Esophagus muscularis mucosa (tissue), 4 donors: ENCODE data around the gene NOL11. TPM values are rescaled to one million over a fixed set of nuclear protein-coding genes. Genes with fewer than 3 reads are reported as not detected.
"Not testable (repeated sequence)": the region's sequence is repeated elsewhere in the genome, so short reads cannot be mapped to it uniquely, and the experiment has no call there.

Source experiments
- DNase-seq: peaks from one replicate; pipeline ENCODE4 v3.0.0-alpha.2; 2017; ENCODE audit errors: extremely low spot score
- H3K27ac ChIP-seq, 4 donors: fragments of 200-600 bp; sonication (generic); replicated peaks in 1 of 4; 1 replicate in 3 of 4; 2 replicates in 1 of 4; pipeline ENCODE4 v1.5.1; 2016 to 2019; ENCODE audit warnings: mild to moderate bottlenecking in 1 of 4
- H3K27me3 ChIP-seq, 4 donors: fragments of 200-600 bp; sonication (generic); one replicate each; pipeline versions ENCODE4 v1.5.1 to v1.6.0; 2016 to 2019
- H3K36me3 ChIP-seq, 4 donors: fragments of 200-600 bp; sonication (generic); one replicate each; pipeline ENCODE4 v1.5.1; 2016 to 2019
- H3K4me1 ChIP-seq, 4 donors: fragments of 200-600 bp; sonication (generic); one replicate each; pipeline ENCODE4 v1.5.1; 2016 to 2019
- H3K4me3 ChIP-seq, 4 donors: fragments of 200-600 bp; sonication (generic); 1 replicate in 2 of 4; 2 replicates in 2 of 4; pipeline ENCODE4 v1.5.1; 2016 to 2019; ENCODE audit warnings: mild to moderate bottlenecking in 4 of 4, moderate library complexity in 1 of 4
- H3K9me3 ChIP-seq, 4 donors: fragments of 200-600 bp; sonication (generic); 1 replicate in 3 of 4; 2 replicates in 1 of 4; pipeline ENCODE4 v1.5.1; 2016 to 2019
- CTCF ChIP-seq, 3 experiments: fragments of 200-600 bp in 2 of 3; fragments of 450-650 bp in 1 of 3; sonication (generic) in 2 of 3; IDR thresholded peaks; one replicate each; pipeline ENCODE4 v1.5.1; 2017 to 2019; ENCODE audit warnings: antibody characterized with exemption in 3 of 3, mild to moderate bottlenecking in 2 of 3, moderate library complexity in 1 of 3
- EP300 ChIP-seq: sonication (generic); formaldehyde crosslinking; IDR thresholded peaks from one replicate; pipeline ENCODE4 v1.6.1; 2017; ENCODE audit warnings: antibody characterized with exemption
- POLR2A ChIP-seq: fragments of 450-650 bp; IDR thresholded peaks from one replicate; pipeline ENCODE4 v1.6.1; 2017; ENCODE audit warnings: antibody characterized with exemption, moderate library complexity, mild to moderate bottlenecking, low read depth
- POLR2AphosphoS5 ChIP-seq, 2 donors: sonication (generic); formaldehyde crosslinking; IDR thresholded peaks; one replicate each; pipeline ENCODE4 v1.6.1; 2017; ENCODE audit warnings: antibody characterized with exemption in 2 of 2
- WGBS: methylation state at CpG from one replicate; pipeline ENCODE4 v1.1.5; 2018; 5-methylcytosine and 5-hydroxymethylcytosine counted together
- intact Hi-C: fragments of 100-400 bp; cut with DNase I; formaldehyde crosslinking; loops from one replicate; pipeline ENCODE4 v1.15.1; 2023
- total RNA-seq, 4 donors: library from RNA; depleted of rRNA; stranded (reverse); fragments of >200 nt; gene quantifications; one replicate each; pipeline versions ENCODE4 v1.1.0 to v1.2.1, GENCODE V29; 2016

Gene NOL11
- total RNA-seq, 4 donors from 2014 or later = 16.0 to 23.3 (median 21.3) TPM

- H3K4me3 ChIP-seq = no peak overlapping the region
- no peaks in the 10 kb centered on the region for H3K4me1 ChIP-seq
- no peak overlapping the region for H3K27ac ChIP-seq
- H3K36me3 ChIP-seq = peaks cover 22 to 96% (median 74%) of the 10 kb centered on the region in 4 donors
- TF ChIP-seq POLR2A (no peak), EP300 (no peak), CTCF (IDR thresholded peaks at IDR 0.05) (no peak), POLR2AphosphoS5 (IDR thresholded peaks at IDR 0.05) (no peak)
- H3K9me3 ChIP-seq = no peaks in the 10 kb centered on the region
- 82% methylated on average over 14 of the region's 14 CpGs for WGBS
- intact Hi-C loops = no loop called here
- no peak for DNase-seq
- H3K27me3 ChIP-seq = no peaks in the 10 kb centered on the region
Measured at GRCh38 chr17:67746704-67747571, 29.2 kb downstream of the NOL11 start.

DNA sequence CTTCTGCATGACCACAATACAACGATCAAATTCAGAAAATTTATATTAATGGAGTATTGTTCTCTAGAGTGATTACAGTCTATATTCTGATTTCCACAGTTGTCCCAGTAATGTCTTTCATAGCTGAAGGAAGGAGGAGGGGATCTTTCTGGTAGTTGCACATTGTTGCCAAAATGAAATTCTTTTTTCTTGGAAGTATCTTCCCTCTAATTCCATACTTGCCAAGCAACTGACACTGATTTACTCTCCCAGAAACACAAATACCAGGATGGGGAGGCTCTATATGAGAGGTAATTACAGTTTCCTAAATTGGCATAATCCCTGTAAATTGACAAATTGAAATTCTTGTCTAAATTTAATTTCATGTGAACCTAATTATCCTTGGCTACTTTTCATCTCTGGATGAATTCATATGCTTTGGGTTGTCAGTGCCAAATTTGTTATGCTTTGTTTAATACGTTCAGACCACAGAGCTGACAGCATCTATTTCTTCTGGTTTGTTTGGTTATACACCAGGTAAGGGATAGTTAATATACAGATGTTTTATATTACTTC lies 30.0 kb downstream of the NOL11 start:
- TF ChIP-seq POLR2A = no peak
- no peak for TF ChIP-seq POLR2AphosphoS5 (IDR thresholded peaks at IDR 0.05)
- no peak for TF ChIP-seq CTCF (IDR thresholded peaks at IDR 0.05)
- TF ChIP-seq EP300 = no peak
- Histone ChIP-seq H3K9me3 (no peaks in the 10 kb centered on the region), H3K36me3 (peaks cover 20 to 88% (median 68%) of the 10 kb centered on the region in 4 donors), H3K4me3 (no peak overlapping the region), H3K27ac (no peak overlapping the region), H3K4me1 (no peaks in the 10 kb centered on the region), H3K27me3 (no peaks in the 10 kb centered on the region)
- 67% methylated on average over 2 of the region's 2 CpGs for WGBS
- intact Hi-C loops = no loop called here
- no peak for DNase-seq

GRCh38 chr17:67750067-67750466 lies 32.3 kb downstream of the NOL11 start:
- H3K4me1 ChIP-seq = no peaks in the 10 kb centered on the region
- peaks cover 13 to 65% (median 47%) of the 10 kb centered on the region in 4 donors for H3K36me3 ChIP-seq
- WGBS = 86% methylated on average over 4 of the region's 4 CpGs
- TF ChIP-seq POLR2A (no peak), POLR2AphosphoS5 (IDR thresholded peaks at IDR 0.05) (no peak), EP300 (no peak), CTCF (IDR thresholded peaks at IDR 0.05) (no peak)
- intact Hi-C loops = no loop called here
- H3K4me3 ChIP-seq = no peak overlapping the region
- no peak overlapping the region for H3K27ac ChIP-seq
- DNase-seq = no peak
- H3K27me3 ChIP-seq = no peaks in the 10 kb centered on the region
- no peaks in the 10 kb centered on the region for H3K9me3 ChIP-seq

- Histone ChIP-seq H3K4me3 (no peak overlapping the region), H3K4me1 (no peaks in the 10 kb centered on the region), H3K27me3 (no peaks in the 10 kb centered on the region), H3K27ac (no peak overlapping the region), H3K36me3 (peaks cover 9 to 57% (median 36%) of the 10 kb centered on the region in 4 donors), H3K9me3 (no peaks in the 10 kb centered on the region)
- intact Hi-C loops = no loop called here
- WGBS = 93% methylated on average over 9 of the region's 9 CpGs
- TF ChIP-seq CTCF (IDR thresholded peaks at IDR 0.05) (no peak), POLR2A (no peak), EP300 (no peak), POLR2AphosphoS5 (IDR thresholded peaks at IDR 0.05) (no peak)
- no peak for DNase-seq
Measured at GRCh38 chr17:67751101-67752074, 33.7 kb downstream of the NOL11 start.

DNA sequence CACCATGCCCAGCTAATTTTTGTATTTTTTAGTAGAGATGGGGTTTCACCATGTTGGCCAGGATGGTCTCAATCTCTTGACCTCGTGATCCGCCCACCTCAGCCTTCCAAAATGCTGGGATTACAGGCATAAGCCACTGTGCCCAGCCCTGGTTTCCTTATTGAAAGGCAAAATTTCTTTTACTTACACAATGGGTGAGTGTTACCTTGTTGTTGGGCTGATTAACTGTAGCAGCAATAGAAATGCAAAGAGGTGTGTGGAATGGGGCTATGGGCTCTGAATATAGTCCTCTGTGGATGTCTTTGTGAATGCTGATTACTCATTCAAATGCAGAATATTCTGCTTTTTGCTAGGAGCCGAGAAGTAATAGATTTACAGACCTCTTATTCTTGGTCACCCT lies 34.4 kb downstream of the NOL11 start:
- peaks cover 9 to 49% (median 29%) of the 10 kb centered on the region in 4 donors for H3K36me3 ChIP-seq
- H3K4me3 ChIP-seq, intact Hi-C loops, H3K27ac ChIP-seq, DNase-seq, H3K4me1 ChIP-seq, H3K9me3 ChIP-seq, H3K27me3 ChIP-seq: not testable (repeated sequence)
- WGBS = 96% methylated on average over 3 of the region's 3 CpGs
